Measurements from ENCODE around the gene RPUSD1.
A peak's percentile ranks its signal among the peaks of the same experiment; 100 is the strongest.

The RPUSD1 gene

DNA sequence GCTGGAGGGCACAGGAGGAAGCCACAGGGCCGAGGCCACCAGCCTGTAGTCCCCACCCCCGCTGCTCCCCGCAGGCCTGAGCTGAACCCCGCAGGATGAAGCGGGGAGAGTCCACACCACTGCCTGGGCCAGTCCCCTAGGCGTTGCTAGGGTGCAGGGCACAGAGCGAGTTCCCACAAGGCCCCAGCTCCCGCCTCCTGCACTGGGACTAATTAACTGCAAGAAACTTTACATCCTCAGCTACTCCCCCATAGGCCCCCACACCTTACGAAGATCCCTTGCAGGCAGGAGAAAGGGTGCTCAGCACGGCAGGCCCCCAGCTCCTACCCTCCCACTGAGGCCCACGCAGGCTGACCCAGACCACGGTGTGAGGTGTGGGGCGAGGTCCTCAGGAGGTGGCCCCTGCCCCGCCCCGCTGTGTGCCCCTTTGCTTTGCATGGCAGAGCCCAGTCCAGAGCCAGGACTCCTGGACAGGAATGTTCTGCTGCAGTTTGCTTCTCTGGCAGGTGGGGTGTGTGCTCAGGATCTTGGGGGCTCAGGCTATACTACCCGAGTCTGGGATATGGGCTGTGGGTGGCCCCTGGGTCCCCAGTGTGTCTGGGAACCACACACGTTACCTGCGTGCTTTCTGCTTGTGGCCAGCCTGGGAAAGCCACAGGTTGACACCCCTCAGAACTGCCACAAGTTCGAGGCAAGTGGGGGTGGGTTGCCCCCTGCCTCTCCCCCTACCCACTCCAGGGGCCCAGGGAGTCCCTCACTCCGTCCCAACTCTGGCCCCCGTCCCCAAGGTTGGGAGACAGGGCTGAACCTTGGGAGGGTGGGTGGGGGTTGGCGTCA lies 11.1 kb upstream of the RPUSD1 start:
- no peak for DNase-seq (ENCODE audit: low spot score)

- DNase-seq (ENCODE audit: low spot score) = no peak
Observed at GRCh38 chr16:798666-799065, 10.5 kb upstream of the RPUSD1 start.

- no peak for DNase-seq (ENCODE audit: low spot score)
Observed at GRCh38 chr16:797686-798085, 9.5 kb upstream of the RPUSD1 start.

DNA sequence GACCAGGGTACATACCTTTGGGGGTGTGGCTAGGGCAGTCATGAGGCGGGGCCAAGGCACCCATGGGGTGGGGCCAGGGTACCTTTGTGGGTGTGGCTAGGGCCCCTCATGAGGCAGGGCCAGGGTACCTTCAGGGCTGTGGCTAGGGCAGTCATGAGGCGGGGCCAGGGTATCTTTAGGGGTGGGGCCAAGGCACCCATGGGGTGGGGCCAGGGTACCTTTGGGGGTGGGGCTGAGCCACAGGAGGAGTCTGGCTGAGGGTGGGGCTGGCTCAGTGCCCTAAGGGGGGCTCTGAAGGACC lies 8.9 kb upstream of the RPUSD1 start:
- no peak for DNase-seq (ENCODE audit: low spot score)

GRCh38 chr16:796296-797119 lies 8.3 kb upstream of the RPUSD1 start:
- no peak for DNase-seq (ENCODE audit: low spot score)

GRCh38 chr16:795580-796229 lies 7.5 kb upstream of the RPUSD1 start:
- no peak for DNase-seq (ENCODE audit: low spot score)

GRCh38 chr16:794853-795466 lies 6.8 kb upstream of the RPUSD1 start:
- DNase-seq (ENCODE audit: low spot score) = no peak

GRCh38 chr16:794091-794822 lies 6.1 kb upstream of the RPUSD1 start:
- DNase-seq (ENCODE audit: low spot score) = peak; percentile 40

DNA sequence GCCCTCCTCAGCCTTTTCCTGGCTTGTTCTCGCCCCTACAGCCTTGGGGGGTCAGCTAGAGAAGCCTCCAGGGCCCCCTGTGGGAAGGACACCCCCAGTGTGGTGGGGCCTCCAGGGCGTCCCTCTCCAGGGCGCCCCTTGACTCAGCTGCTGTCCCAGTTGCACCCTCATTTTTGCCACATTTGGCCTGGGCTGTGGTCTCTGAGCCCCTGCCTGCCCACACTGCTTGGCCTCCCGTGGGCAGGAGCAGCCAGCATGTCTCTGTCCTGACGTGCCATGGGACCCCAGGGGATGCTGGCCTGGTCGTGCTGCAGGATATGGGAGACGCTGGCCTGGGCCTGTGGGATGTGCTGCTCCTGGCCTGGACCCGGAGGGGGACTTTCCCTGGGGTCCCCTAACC lies 5.2 kb upstream of the RPUSD1 start:
- no peak for DNase-seq (ENCODE audit: low spot score)

DNA sequence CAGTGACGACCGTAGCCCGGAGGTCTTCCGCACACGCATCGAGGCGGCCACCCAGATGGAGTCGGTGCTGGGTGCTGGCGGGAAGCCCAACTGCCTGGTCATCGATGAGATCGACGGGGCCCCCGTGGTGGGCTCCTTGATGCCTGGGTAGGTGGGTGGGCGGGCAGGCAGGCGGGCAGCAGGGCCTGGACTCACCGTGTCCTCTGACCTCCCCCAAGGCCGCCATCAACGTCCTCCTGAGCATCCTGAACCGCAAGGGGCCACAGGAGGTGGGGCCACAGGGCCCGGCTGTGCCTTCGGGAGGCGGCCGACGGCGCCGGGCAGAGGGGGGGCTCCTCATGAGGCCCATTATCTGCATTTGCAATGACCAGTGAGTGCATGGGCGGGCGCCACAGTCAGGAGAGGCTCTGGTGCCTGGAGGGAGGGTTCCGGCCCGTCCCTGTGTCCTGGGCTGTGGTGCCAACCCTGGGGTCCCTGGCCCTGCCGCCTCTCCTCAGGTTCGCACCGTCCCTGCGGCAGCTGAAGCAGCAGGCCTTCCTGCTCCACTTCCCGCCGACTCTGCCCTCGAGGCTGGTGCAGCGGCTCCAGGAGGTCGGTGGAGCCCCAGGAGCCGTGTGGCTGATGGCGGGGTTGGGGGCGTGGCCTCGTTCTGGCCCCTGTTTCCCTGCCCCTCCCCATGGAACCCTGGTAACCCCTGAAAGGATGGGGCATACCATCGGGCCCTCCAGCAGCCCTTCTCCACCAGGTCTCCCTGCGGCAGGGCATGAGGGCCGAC lies 4.2 kb upstream of the RPUSD1 start:
- DNase-seq (ENCODE audit: low spot score) = no peak

DNA sequence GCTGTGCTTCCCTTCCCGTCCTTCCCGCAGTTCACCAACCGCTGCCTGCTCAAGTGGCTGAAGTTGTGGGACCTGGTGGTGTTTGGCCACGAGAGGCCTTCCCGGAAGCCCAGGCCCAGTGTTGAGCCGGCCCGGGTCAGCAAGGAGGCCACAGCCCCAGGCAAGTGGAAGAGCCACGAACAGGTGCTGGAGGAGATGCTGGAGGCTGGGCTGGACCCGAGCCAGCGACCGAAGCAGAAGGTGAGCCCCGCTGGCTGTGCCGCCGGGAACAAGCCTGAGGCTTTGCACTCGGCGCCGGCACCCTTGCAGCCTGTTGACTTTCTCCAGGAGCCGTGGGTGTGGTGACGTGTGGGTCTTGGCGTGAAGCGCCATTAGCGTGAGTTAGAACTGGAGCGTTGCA lies 3.0 kb upstream of the RPUSD1 start:
- no peak for DNase-seq (ENCODE audit: low spot score)

DNA sequence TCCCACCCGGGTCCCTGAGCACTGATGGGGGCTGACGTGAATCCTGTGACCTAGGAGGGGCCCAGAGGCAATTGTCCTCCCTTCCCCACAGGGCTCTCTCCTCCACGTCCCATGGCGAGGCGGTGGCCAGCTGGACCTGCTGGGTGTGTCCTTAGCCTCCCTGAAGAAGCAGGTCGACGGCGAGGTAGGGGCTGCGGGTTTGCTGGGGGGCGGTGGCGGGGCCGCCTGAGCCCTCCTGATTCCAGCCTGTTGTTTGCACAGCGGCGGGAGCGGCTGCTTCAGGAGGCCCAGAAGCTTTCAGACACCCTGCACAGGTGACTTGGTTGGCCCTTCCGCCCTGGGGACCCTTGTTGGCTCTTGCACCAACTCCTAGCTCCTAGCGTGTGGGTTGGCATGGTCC lies 1.9 kb upstream of the RPUSD1 start:
- DNase-seq (ENCODE audit: low spot score) = no peak

DNA sequence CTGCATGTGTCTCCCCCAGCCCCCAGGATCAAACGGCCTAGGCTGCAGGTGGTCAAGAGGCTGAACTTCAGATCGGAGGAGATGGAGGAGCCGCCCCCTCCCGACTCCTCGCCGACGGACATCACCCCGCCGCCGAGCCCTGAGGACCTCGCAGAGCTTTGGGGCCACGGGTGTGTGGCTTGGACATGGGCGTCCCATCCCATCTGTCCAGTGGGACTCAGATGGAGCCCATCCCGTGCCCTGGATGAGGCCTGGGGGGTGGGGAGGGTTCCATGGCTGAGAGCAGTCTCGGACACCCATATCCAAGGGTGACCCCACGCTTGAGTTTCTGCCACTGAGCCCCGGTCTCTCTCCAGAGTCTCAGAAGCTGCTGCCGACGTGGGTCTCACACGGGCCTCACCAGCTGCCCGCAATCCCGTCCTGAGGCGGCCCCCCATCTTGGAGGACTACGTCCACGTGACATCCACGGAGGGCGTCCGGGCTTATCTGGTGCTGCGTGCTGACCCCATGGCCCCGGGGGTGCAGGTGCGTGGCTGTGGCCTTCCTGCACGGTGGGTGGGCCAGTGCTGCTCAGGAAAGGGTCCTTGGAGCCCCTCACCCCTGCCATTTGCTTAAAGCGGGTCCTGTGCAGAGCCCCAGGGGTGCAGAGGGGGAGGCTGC lies 1.1 kb upstream of the RPUSD1 start:
- no peak for DNase-seq (ENCODE audit: low spot score)

- DNase-seq (ENCODE audit: low spot score) = peak; percentile 85
Observed at GRCh38 chr16:788399-789126, 382 bp upstream of the RPUSD1 start, which contains the start of gene CHTF18. CHTF18 (plus strand) TSS chr16:788620; CDS start chr16:788685, 65 bp downstream.

DNA sequence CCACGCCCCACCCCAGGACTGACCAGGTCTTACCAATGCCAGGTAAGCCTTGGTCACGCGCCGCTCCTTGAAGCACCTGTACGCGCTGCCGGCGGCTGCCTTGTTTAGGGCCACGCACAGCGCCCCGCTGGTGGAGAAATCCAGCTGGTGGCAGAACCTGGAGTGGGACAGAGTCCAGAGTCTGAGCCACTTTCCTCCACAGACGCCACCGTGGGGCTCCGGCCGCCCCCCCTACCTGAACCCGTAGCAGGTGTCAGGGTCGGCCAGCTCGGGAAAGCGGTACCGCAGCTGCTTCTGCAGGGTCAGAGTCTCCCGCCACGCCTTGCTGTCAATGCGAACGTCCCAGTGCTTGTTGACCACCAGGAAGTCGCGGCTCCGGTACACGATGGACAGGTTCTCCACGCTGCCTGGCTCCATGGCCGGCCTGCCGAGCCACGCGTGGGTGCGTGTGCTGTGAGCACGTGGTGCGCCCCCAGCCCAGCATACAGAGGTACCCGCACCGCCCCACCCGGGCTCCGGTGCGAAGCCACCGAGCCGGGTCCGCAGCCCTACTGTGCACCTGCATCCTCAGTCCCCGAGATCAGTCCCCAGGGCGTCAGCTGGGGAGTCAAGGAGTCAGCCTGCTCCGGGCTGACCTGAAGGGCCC lies 737 bp downstream of the RPUSD1 start:
- no peak for DNase-seq (ENCODE audit: low spot score)

DNA sequence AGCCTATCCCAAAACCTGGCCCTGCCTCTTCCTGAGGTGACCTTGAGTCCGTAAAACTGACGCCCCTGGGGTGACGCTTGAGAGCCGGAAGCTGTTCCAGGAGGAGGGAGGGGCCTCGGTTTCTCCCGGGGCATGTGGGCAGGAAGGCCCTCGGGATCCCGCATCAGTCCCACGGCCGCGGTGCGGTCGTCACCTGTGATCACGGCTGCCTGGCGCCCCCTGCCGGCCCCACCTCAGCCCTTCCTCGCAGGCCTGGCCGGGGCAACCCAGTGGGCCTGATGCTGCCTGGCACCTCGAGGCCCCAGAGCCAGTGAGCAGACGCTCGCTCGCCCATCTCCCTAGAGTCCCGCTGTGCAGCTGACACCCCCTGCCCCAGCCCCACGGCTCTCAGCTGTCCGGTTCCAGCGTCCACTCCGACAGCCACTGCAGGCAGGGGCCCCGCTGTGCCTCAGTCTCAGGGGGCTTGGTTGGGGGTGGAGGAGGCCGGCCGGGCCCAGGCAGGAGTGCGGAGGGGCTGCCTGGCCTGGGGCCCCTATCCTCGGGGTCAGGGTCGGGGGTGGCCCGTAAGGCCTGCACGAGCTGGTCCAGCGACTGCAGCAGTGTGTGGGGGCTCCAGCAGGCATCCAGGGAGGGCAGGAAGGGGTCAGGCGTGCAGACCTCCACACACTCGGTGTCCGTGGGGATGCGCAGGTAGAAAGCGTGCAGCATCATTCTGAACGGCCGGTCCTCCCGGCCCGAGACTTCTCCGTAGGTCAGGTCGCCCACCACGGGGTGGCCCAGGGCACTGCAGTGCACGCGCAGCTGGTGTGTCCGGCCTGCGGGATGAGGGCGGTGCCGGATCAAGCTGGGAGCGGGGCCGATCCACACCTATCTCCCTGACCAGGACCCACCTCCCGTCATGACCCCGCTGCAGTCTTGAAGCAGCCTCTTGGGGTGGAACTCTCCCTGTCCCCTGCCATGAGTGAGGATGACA lies 2.3 kb downstream of the RPUSD1 start:
- peak; percentile 61 for DNase-seq (ENCODE audit: low spot score)

- no peak for DNase-seq (ENCODE audit: low spot score)
Observed at GRCh38 chr16:784431-784830, 3.8 kb downstream of the RPUSD1 start.

Data from cerebellar cortex (tissue), 1 donor.